B cell (primary cell): Measurements from ENCODE around the gene SPOP. TPM values are rescaled to one million over a fixed set of nuclear protein-coding genes. Genes with fewer than 3 reads are reported as not detected.

Experiments used
- ATAC-seq: fragments of 200-7000 bp; cut with Tn5 transposase; one replicate; pipeline ENCODE4 v1.10.0; 2021; ENCODE audit warnings: low read depth, mild to moderate bottlenecking, moderate number of reproducible peaks, moderate library complexity
- CTCF ChIA-PET: fragments of 350-600 bp; sonication (Branson Sonifier 250); formaldehyde crosslinking; loops from one replicate; lab custom pipeline; 2021; ENCODE audit warnings: antibody characterized with exemption, inconsistent platforms; lab: Charles Lee
- POLR2A ChIA-PET: fragments of 350-600 bp; sonication (Branson Sonifier 250); formaldehyde crosslinking; loops from one replicate; lab custom pipeline; 2021; ENCODE audit warnings: antibody characterized with exemption; lab: Charles Lee
- DNase-seq: peaks from one replicate; pipeline ENCODE4 v3.0.0; 2013
- H2AFZ ChIP-seq: 2 replicates; pipeline ENCODE4 v1.6.1; 2012; ENCODE audit warnings: mild to moderate bottlenecking, low read depth, low read length; ENCODE audit not compliant: insufficient read depth, poor library complexity, severe bottlenecking
- H3K27ac ChIP-seq, 2 donors: 1 replicate in 1 of 2; 2 replicates in 1 of 2; pipeline ENCODE4 v1.5.1; 2012 to 2013; ENCODE audit warnings: low read length in 2 of 2, mild to moderate bottlenecking in 2 of 2, moderate library complexity in 1 of 2
- H3K27me3 ChIP-seq, 4 experiments: fragments of 200-600 bp in 1 of 4; sonication (generic) in 1 of 4; replicated peaks in 1 of 4; 1 replicate in 2 of 4; 2 replicates in 2 of 4; pipeline versions ENCODE4 v1.6.1 to v1.7.0; 2013 to 2016; ENCODE audit warnings: low read length in 3 of 4, mild to moderate bottlenecking in 2 of 4, mixed read lengths in 1 of 4, moderate library complexity in 1 of 4; ENCODE audit not compliant: insufficient read depth in 4 of 4, control insufficient read depth in 3 of 4; ENCODE audit errors: control extremely low read depth in 1 of 4
- H3K36me3 ChIP-seq, 2 experiments: replicated peaks in 1 of 2; 1 replicate in 1 of 2; 2 replicates in 1 of 2; pipeline versions ENCODE4 v1.6.1 to v1.7.1; 2013; ENCODE audit warnings: low read length in 1 of 2; ENCODE audit not compliant: insufficient read depth in 2 of 2, control insufficient read depth in 1 of 2; ENCODE audit errors: control extremely low read depth in 1 of 2, extremely low read depth in 1 of 2
- H3K4me1 ChIP-seq, 2 donors: fragments of 200-600 bp in 1 of 2; sonication (generic) in 1 of 2; 1 replicate in 1 of 2; 2 replicates in 1 of 2; pipeline versions ENCODE4 v1.5.1 to v1.6.1; 2013 to 2017; ENCODE audit warnings: low read length in 2 of 2; ENCODE audit not compliant: control insufficient read depth in 2 of 2, insufficient read depth in 2 of 2
- H3K4me2 ChIP-seq: replicated peaks from 2 replicates; pipeline ENCODE3; 2012; ENCODE audit warnings: mild to moderate bottlenecking, low read depth, low read length; ENCODE audit not compliant: poor library complexity, severe bottlenecking
- H3K4me3 ChIP-seq, 5 experiments: fragments of 200-600 bp in 1 of 5; sonication (generic) in 1 of 5; 1 replicate in 3 of 5; 2 replicates in 2 of 5; pipeline versions ENCODE4 v1.5.1 to v1.7.0; 2011 to 2016; ENCODE audit warnings: low read length in 4 of 5, mild to moderate bottlenecking in 4 of 5, low read depth in 2 of 5, control low read depth in 1 of 5, moderate library complexity in 1 of 5; ENCODE audit not compliant: insufficient read depth in 1 of 5; ENCODE audit errors: control extremely low read depth in 1 of 5, extremely low read depth in 1 of 5
- H3K79me2 ChIP-seq: fragments of 200-600 bp; sonication (generic); one replicate; pipeline ENCODE4 v1.6.0; 2016; ENCODE audit warnings: low read length; ENCODE audit not compliant: control insufficient read depth, insufficient read depth
- H3K9ac ChIP-seq: fragments of 200-600 bp; sonication (generic); 2 replicates; pipeline ENCODE4 v1.6.1; 2017; ENCODE audit warnings: mild to moderate bottlenecking, low read length, moderate library complexity
- H3K9me3 ChIP-seq, 3 donors: one replicate each; pipeline versions ENCODE4 v1.6.1 to v1.7.1; 2013; ENCODE audit warnings: low read length in 2 of 3; ENCODE audit not compliant: control insufficient read depth in 2 of 3, insufficient read depth in 1 of 3; ENCODE audit errors: control extremely low read depth in 1 of 3
- H4K20me1 ChIP-seq: 2 replicates; pipeline ENCODE4 v1.6.0; 2012; ENCODE audit warnings: mild to moderate bottlenecking, low read length; ENCODE audit not compliant: insufficient read depth, control insufficient read depth, poor library complexity, severe bottlenecking
- H3K27ac Mint-ChIP-seq: one replicate; pipeline ENCODE4 v1.8.0; 2021; ENCODE audit warnings: mixed read lengths
- H3K27me3 Mint-ChIP-seq: one replicate; pipeline ENCODE4 v1.8.0; 2021; ENCODE audit warnings: mixed read lengths
- H3K4me1 Mint-ChIP-seq: one replicate; pipeline ENCODE4 v1.8.0; 2021; ENCODE audit warnings: mixed read lengths
- H3K4me3 Mint-ChIP-seq: one replicate; pipeline ENCODE4 v1.8.0; 2021; ENCODE audit warnings: mixed read lengths
- H3K9me3 Mint-ChIP-seq: one replicate; pipeline ENCODE4 v1.8.0; 2022; ENCODE audit warnings: mixed read lengths; ENCODE audit not compliant: insufficient read depth
- EZH2 ChIP-seq: IDR thresholded peaks from 2 replicates; pipeline ENCODE4 v1.6.1; 2012; ENCODE audit warnings: borderline replicate concordance, low read depth, mild to moderate bottlenecking, moderate library complexity, low read length; ENCODE audit not compliant: insufficient read depth, poor library complexity, severe bottlenecking
- WGBS: methylation state at CpG from one replicate; pipeline ENCODE4 v1.1.5; 2013; ENCODE audit warnings: missing lambda C conversion rate; ENCODE audit not compliant: insufficient coverage; 5-methylcytosine and 5-hydroxymethylcytosine counted together
- intact Hi-C: fragments of 100-400 bp; cut with micrococcal nuclease; formaldehyde crosslinking; loops from one replicate; pipeline ENCODE4 v1.10.0; 2022
- polyA plus RNA-seq: library from polyadenylated mRNA; depleted of rRNA; stranded (reverse); fragments of >200 nt; gene quantifications from 2 replicates; pipeline ENCODE4 v1.2.3, GENCODE V29; 2012
- total RNA-seq, 2 donors: library from RNA; stranded (reverse); fragments of 120-200 nt in 1 of 2; gene quantifications; 1 replicate in 1 of 2; 2 replicates in 1 of 2; pipeline versions ENCODE4 v1.2.3 to v1.2.4, GENCODE V29; 2013 to 2022
- TF ChIP-seq, protein P1 (sequence below): fragments of 200-600 bp; IDR thresholded peaks from one replicate; pipeline ENCODE4 v1.8.0; 2022; ENCODE audit warnings: antibody characterized with exemption, mild to moderate bottlenecking

The SPOP gene
- total and polyA plus RNA-seq, 2 donors (not counting 1 experiment from before 2014, with no cell fraction given) = 27.0 to 72.1 TPM

DNA sequence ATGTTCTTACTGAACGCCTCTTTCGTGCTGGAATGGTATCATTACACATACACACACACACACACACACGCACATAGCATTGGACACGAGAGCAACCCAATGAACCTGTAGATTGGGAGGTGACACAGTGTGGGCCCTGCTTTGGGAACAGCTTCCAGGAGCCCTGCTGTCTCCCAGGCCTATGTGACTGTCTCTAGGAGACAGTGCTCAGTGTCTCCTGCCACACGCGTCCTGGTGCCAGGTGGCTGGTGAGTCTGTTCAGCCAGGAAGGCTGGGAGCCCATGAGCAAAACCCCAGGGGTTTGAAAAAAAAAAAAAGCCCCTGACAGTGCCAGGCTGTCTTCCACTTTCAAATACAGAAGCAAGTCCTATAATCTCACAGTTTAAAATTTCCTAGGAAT, 2.4 kb upstream of the SPOP start:
- Histone ChIP-seq H4K20me1 (no peaks in the 10 kb centered on the region), H3K4me3 (no peak overlapping the region), H3K36me3 (peaks cover 0 to 3% of the 10 kb centered on the region in 2 experiments), H3K27me3 (no peaks in the 10 kb centered on the region), H3K4me2 (no peak overlapping the region), H3K4me1 (peaks cover 21 to 26% of the 10 kb centered on the region in 2 donors), H2AFZ (no peak overlapping the region), H3K27ac (no peak overlapping the region), H3K79me2 (peaks cover 11% of the 10 kb centered on the region), H3K9me3 (peaks cover 0 to 3% (median 0%) of the 10 kb centered on the region in 3 donors), H3K9ac (no peak overlapping the region)
- peaks cover 27% of the 10 kb centered on the region for H3K4me1 Mint-ChIP-seq
- intact Hi-C loops = no loop called here
- TF ChIP-seq, protein P1, sequence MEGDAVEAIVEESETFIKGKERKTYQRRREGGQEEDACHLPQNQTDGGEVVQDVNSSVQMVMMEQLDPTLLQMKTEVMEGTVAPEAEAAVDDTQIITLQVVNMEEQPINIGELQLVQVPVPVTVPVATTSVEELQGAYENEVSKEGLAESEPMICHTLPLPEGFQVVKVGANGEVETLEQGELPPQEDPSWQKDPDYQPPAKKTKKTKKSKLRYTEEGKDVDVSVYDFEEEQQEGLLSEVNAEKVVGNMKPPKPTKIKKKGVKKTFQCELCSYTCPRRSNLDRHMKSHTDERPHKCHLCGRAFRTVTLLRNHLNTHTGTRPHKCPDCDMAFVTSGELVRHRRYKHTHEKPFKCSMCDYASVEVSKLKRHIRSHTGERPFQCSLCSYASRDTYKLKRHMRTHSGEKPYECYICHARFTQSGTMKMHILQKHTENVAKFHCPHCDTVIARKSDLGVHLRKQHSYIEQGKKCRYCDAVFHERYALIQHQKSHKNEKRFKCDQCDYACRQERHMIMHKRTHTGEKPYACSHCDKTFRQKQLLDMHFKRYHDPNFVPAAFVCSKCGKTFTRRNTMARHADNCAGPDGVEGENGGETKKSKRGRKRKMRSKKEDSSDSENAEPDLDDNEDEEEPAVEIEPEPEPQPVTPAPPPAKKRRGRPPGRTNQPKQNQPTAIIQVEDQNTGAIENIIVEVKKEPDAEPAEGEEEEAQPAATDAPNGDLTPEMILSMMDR = no peak
- TF ChIP-seq EZH2 = no peak
- H3K9me3 Mint-ChIP-seq = no peaks in the 10 kb centered on the region
- CTCF ChIA-PET = interaction anchor here (1.2 to 1.8 kb wide), 3 partner anchors 14 to 110 kb away, joined by 5 to 8 read pairs (median 6); no protein-coding TSS in a partner anchor
- DNase-seq = no peak
- 4% methylated on average over 2 of the region's 6 CpGs for WGBS
- H3K4me3 Mint-ChIP-seq = no peak overlapping the region
- H3K27ac Mint-ChIP-seq = no peak overlapping the region
- no peaks in the 10 kb centered on the region for H3K27me3 Mint-ChIP-seq
- ATAC-seq = no peak
- POLR2A ChIA-PET = no interaction called here
